H54 (cell line): ENCODE results near the gene CHKA.

Experiments used
- DNase-seq: peaks from one replicate; pipeline ENCODE4 v3.0.0; 2011; ENCODE audit warnings: low spot score, mixed read lengths; ENCODE audit not compliant: insufficient read length
- FAIRE-seq: peaks from 3 replicates; lab custom pipeline; 2011; peaks lifted over from hg19 to GRCh38; lab: Jason Lieb, UNC
- POLR2A ChIP-seq: IDR thresholded peaks from 2 replicates; pipeline ENCODE4 v1.6.1; 2011; ENCODE audit warnings: low read depth, mild to moderate bottlenecking, low read length

CHKA gene

DNA sequence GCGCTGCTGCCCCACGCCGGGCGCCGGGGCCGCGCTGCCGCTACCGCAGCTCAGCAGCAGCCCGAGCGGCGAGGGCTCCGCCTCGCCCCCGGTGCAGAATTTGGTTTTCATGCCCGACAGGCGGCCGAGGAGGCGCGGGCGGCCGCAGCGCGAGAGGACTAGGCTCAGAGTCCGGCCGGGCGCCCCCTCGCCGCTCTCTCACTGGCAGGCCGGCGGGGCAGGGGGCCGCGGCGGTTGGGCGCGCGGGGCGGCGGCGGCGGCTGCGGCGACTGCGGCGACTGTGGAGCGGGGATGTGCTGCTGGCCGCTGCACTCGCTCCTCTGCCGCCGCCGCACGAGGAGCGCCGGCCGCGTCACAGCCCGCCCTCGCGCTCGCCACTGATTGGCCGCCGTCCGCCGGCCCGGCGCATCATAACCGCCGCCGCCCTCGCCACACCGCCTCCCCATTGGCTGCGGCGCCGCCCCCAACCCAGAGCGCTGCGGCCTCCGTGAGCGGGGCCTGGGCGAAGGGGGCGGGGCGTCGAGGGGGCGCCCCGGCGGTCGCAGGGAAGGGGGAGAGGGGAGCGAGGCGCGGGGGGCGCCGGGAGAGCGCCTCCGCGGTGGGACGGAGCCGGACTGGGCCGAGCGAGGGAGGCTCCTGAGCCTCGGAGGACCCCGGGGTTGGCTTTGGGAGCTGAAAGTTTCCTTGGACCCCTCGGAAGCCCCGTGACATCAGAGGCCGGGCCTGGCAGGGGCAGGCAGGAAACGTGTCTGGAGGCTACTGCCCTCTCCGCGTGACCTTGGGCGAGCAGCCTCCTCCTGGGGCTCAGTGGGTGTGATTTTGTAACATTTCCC is at the start of gene CHKA:
CHKA (minus strand) TSS at position 322 of the 833 bp plus-strand sequence; CDS start at position 111, 211 bp downstream.
- no peak for FAIRE-seq
- peak; percentile 95 for TF ChIP-seq POLR2A

DNA sequence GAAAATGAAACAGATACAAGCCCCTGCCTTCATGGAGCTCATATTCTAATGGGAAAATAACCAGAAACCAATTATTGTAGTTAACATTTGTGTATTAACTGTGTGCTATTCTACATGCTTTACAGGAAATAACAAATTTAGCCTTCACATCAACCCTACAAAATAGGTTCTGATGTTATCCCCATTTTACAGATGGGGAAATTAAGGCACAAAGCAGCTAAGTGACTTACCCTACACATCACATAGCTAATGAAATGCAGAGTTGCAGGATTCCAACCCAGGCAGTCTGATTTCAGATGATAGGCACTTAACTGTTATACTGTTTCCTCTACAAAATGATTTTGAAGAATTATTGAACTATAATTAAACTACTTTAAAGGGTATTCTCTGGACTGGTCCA is 48.3 kb upstream of the CHKA start:
- DNase-seq = no peak
- FAIRE-seq = no peak
- TF ChIP-seq POLR2A = no peak

More for the DNA sequence above, at the start of gene CHKA:
- DNase-seq = peak; percentile 91

DNA sequence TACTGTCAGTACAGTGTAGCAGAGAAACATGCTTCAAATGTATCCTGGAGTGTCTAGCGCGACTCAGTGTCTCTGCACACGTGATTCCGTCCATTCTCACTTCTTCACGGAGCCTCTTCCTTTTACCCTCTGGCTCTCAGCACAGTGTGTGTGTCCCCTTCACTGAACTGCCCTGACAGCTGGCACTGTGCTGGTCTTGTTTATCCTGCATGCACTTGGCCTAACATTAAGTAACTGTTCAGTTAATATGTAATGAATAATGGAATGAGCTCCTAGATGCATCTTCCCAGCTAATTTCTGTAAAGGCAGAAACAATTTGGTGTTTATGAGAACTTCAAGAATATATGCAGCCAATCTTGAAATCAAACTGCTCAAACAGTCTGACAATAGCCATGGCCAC is 47.5 kb upstream of the CHKA start:
- no peak for TF ChIP-seq POLR2A
- DNase-seq (no peak), FAIRE-seq (no peak)

DNA sequence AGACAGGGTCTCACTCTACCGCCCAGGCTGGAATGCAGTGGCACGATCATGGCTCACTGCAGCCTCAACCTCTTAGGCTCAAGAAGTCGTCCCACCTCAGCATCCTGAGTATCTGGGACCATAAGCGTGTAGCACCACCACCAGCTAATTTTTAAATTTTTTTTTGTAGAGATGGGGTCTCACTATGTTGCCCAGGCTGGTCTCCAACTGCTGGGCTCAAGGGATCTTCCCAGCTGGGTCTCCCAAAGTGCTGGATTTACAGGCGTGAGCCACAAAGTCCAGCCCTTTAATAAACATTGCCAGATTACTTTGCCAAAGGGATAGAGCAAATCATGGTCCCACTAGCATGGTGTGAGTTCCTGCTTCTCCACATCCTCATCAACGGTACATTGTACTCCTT is 46.3 kb upstream of the CHKA start:
- no peak for TF ChIP-seq POLR2A
- FAIRE-seq (no peak), DNase-seq (no peak)

DNA sequence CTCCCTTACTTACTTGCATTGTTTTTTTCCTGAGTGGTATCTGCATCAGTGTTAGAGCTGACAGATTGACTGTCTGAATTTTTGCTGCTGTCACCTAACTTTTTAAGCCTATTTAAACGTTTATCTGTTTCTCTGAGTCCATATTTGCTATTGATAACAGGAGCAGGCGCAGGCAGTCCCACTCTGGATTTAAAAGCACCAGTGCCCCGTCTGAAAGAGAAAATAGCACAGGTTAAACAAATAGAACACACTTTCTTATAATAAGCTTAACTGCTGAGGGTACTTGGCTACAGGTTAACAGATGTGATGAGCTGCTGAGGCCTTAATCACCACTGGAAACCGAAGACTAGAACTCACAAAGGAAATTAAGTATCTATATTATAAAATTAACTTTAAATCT is 45.8 kb upstream of the CHKA start:
- DNase-seq = no peak
- TF ChIP-seq POLR2A = no peak
- FAIRE-seq = no peak

DNA sequence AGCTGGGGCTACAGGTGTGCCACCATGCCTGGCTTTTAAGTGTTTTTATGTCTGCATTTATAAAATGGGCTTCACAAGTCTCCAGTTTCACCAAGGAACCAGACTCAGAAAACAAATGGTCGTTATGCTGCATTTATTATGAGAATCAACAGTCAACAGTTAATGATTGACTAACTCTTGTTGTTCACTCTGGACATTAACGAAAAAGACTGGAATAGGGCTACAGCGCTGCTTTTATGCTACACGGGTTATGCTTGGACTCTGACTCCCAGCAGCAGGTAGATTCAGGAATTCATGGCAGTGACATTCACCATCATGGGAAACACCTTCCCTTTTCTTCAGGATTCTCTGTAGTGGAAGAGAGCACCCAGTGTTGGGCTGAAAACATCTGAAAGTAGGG is 44.4 kb upstream of the CHKA start:
- FAIRE-seq (no peak), DNase-seq (no peak)
- no peak for TF ChIP-seq POLR2A

DNA sequence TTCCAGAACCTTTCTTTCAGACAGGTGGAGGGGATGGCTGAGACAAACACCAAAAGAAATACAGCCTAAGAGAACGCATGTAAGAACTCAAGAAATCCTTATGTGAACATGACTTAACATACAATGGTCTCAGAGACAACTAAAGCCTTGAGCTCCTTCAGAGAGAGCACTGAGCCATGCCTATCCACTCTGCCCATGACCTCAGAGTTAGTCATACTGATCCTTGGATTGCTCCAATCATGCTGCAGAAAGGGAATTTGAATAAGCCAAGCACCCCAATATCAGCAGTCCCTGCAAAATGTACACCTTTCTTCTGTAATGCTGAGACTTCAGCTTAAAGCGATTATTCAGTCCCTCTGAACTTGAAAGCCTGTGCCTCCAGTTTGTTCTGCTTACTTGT is 43.2 kb upstream of the CHKA start:
- TF ChIP-seq POLR2A = no peak
- peak; percentile 41 for FAIRE-seq
- peak; percentile 47 for DNase-seq

DNA sequence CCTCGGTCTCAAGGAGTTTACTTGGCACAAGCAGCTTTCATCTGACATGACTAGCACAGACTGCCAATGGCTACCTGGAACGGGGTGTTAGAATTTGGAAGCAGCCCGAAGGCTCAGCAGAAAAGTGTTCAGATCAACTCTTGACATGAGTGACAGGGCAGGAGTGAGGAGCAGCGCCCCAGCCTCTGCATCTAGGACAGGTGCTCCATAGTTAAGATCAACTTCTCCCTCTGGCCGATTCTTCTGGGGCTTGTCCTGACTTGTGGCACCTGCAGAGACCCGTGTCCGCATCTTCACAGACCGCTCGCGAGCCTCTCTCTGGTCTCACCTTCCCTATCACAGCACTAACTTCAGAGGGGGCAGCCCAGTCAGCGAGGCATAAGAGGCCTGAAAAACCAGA is 42.5 kb upstream of the CHKA start:
- TF ChIP-seq POLR2A = no peak
- DNase-seq (no peak), FAIRE-seq (no peak)

DNA sequence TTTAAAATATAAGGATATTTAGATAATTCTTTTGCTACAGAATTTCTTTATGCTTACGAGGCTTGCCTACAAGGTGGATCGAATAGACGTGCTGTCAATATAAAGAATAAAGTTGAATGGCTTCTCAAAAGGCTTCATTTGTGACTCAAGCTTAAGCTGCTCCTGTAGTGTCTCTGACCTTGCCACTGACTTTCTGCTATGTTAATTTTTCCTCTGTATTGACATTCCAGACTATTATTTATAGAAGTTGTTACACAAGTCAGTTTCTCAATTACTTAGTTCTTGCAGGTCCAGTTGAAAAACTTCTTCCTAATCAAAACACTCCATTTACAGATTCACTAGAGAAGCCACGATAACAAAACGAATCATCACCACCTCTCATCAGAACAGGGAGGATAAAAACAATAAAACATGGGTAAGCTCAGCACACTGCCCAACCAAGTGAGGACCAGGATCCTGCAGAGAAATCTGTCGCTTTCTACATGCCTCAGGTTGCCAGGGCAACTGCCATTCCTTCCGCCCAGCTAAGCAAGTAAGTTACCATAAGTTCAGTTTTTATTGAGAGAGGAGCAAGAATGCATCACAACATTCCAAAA is 39.0 kb upstream of the CHKA start:
- no peak for FAIRE-seq
- TF ChIP-seq POLR2A = no peak
- DNase-seq = no peak

DNA sequence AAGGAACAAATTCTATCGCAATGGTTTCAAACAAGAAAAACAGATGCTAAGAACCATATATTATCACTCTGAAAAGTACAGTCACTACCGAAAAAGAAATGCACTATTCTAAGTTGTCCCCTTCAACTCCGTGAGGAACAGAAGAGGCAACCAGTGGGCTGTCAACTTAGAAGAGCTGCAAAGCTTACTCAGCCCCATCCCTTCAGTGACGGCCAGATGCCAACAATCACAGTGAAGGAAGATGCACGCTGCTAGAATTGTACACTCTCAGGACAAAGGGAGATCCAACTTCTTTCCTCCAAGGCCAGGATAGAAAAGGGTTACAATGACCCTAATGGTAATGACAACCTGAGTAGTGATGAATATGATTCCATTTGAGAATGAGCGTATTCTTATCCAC is 38.5 kb upstream of the CHKA start:
- TF ChIP-seq POLR2A = no peak
- FAIRE-seq = no peak
- no peak for DNase-seq

DNA sequence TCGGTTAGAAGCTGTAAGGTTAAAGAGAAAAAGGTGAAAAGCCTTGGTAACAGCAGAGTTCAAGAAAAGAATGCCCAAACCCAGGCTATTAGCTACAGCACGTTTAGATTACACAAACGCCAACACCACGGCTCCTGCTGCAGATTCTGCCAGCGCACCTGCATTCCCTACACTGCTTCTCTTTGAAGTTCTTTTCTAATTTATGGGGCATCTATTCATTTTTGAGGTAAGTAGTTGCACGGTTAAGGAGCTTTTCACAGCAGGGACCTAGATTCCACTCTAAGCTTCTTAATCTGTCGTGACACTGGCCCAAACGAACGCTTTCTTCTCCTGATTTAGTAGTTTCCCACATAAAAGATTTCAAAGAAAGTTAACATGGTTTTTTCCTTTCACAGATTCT is 38.0 kb upstream of the CHKA start:
- FAIRE-seq = no peak

DNA sequence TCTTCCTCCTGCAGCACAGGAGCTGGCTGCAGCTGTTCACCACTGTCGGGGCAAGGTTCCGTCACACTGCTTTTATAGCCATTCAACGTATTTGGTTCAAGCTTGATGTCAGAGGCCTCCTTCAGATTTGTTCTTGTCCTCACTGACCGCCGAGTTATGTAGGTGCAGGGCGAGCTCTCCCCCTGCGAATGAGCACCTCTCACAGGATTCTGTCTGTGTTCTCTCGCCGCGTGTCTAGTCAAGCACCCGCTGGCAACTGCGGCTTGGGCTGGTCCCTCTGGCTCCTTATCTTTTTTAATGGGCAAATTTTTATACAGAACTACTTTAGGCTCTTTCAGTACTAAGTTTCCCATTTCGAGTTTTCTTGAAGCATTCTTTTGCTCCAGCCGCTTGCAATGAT is 37.4 kb upstream of the CHKA start:
- no peak for DNase-seq
- no peak for FAIRE-seq
- TF ChIP-seq POLR2A = no peak

More for the DNA sequence above, 38.0 kb upstream of the CHKA start:
- DNase-seq = no peak
- TF ChIP-seq POLR2A = no peak

DNA sequence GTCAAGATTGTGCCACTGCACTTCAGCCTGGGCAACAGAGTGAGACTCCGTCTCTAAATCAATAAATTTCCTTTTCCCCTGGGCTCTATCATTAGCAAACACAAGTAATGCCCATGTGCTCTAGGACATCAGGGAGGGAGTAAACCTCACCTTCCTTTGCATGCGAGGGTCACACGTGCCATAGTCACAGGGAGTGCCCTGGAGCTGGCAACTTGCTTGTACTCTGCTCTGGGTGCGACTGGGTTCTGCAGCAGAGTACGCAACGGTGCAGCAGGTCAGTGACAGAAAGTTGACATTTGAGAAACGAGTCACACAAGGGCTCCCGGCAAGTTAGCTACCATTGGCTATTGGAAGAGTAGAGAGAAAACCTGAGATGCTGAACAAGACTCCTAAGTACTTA is 32.6 kb upstream of the CHKA start:
- no peak for DNase-seq
- no peak for FAIRE-seq
- TF ChIP-seq POLR2A = no peak

DNA sequence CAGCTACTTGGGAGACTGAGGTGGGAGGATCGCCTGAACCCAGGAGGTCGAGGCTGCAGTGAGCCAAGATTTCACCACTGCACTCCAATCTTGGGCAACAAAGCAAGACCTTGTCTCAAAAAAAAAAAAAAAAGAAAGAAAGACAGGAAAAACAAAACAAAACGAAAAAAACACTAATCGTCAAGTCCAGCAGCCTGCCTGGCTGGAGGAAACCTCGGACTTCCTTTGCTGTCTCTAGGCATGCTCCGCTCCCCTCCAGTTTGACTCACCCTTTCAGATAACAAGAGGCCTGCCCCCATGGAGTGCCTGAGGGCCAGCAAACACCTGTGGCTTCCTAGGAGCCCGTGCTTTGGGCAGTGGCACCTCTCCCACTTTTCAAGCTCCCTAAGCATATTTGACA is 28.8 kb upstream of the CHKA start:
- no peak for FAIRE-seq
- DNase-seq = peak; percentile 52
- no peak for TF ChIP-seq POLR2A

DNA sequence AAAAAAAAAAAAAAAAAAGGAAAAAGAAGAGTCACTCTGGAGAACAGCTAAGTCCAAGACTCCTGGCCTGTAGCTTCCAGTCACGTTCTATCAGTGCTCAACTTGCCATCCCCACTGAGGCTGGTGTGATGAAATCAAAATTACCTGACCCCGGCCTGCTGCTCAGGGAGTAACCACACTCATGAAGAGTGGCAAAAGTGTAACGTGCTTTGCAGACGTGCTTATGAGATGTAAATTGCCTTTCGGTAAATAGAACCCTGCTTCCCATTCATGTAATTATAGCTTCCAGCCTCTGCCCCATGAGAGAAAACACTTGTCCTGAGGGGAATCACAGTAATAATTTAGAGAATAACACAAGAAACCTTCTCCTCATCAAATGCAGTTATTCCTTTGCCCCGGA is 28.2 kb upstream of the CHKA start:
- TF ChIP-seq POLR2A = no peak
- FAIRE-seq = no peak

More for the DNA sequence above, 28.2 kb upstream of the CHKA start:
- no peak for DNase-seq
